ENCODE measurements around the gene IFNL1.
"Not testable (repeated sequence)": the region's sequence is repeated elsewhere in the genome, so short reads cannot be mapped to it uniquely, and the experiment has no call there.

Gene IFNL1

DNA sequence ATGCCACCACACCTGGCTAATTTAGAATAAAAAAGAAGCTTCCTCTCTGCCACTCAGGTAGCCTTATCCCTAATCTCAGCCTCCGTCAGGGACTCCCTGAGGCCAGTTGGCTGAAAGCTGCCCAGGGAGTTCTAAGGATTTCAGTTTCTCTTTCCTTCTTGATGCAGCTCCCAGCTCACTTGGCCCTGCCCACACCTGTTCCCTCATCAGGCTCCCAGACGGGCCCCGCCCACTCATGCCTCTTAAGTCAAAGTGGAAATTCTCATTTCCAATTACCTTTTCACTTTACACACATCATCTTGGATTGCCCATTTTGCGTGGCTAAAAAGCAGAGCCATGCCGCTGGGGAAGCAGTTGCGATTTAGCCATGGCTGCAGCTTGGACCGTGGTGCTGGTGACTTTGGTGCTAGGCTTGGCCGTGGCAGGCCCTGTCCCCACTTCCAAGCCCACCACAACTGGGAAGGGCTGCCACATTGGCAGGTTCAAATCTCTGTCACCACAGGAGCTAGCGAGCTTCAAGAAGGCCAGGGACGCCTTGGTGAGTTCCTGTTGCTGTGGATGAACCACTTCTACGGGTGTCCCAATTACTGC lies at the start of gene IFNL1:
Gene IFNL1, plus strand, starts transcription at position 353 of the 591 bp plus-strand sequence. Its CDS starts 15 bp downstream, at position 368.
- no peak for DNase-seq

GRCh38 chr19:39246951-39247669 lies 49.1 kb upstream of the IFNL1 start:
- DNase-seq = peak; percentile 5 to 74 (median 58)

- no peak for DNase-seq
Measured at GRCh38 chr19:39247701-39248664, 48.2 kb upstream of the IFNL1 start.

DNA sequence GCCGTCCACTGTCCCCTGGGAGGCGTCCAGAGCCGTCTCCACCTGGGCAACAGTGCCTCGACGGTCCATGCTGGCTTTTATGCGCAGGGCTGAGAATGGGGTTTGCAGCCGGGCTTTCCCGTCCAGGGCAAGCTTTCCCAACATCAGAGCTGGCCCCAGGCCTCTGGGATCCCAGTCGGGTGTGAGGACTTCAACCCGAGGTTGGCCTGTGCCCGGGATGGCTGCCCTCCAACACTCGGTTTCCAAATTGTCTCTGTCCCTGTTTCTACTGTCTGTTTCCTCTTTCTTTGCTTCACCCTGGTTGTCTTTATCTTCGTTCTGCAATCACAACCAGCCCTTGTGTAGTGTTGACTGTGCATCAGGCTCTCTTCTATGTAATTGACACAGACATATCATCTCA lies 47.4 kb upstream of the IFNL1 start, which contains the start of gene IFNL4:
Gene IFNL4, minus strand, starts transcription at position 51 of the 400 bp plus-strand sequence.
- DNase-seq = no peak

DNA sequence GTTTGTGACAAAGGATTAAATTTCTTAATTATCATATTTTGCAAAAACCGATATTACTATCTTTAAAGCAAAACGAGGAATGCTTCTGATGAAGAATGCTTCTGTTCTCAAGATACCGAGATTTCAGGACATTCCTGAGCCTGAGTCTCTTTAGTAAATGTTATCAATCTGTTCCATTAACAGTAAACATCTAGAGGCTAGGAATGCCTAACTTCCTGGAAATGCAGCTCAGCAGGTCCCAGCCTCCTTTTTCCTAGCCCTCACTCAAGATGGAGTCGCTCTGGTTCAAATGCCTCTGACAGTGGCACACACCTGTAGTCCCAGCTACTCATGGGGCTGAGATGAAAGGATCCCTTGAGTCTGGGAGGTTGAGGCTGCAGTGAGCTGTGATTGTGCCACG lies 45.1 kb upstream of the IFNL1 start:
- no peak for DNase-seq

DNA sequence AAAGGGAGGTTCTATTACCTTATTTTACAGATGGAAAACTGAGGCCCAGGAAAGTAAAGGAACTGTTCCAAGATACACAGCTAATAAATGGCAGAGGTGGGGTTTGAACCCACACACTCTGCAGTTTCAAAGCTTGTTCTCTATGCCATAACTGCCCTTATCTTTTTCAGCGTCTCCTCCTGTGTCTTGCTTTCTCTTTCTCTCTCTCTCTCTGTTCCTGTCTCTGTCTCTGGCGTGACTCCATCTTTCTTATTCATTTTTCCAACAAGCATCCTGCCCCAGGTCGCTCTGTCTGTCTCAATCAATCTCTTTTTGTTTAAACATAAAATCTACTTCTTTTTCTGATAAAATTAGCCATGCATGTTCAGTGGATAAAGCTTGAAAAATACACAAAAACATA lies 44.4 kb upstream of the IFNL1 start:
- DNase-seq = no peak

DNA sequence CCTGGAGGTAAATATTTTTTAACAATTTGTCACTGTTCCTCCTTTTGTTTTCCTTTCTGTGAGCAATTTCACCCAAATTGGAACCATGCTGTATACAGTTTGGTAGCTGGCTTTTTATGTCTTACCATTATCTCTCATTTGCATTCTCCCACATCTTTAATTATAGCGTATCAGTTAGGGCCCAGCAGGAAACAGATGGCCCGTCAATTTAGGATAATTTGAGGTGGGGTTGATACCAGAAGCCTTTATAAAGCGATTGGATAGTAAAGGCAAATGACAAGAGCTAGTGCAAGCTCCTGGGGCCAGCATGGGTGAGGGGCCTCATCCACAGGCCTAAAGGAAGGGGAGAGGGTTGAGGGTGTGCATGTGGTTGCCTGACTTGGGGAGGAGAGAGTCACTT lies 43.7 kb upstream of the IFNL1 start:
- DNase-seq = peak in 1 of 3 experiments; percentile 16

- DNase-seq = no peak
Measured at GRCh38 chr19:39253374-39254149, 42.6 kb upstream of the IFNL1 start.

GRCh38 chr19:39254531-39255345 lies 41.5 kb upstream of the IFNL1 start:
- DNase-seq = no peak

GRCh38 chr19:39257227-39257626 lies 39.0 kb upstream of the IFNL1 start:
- no peak for DNase-seq

DNA sequence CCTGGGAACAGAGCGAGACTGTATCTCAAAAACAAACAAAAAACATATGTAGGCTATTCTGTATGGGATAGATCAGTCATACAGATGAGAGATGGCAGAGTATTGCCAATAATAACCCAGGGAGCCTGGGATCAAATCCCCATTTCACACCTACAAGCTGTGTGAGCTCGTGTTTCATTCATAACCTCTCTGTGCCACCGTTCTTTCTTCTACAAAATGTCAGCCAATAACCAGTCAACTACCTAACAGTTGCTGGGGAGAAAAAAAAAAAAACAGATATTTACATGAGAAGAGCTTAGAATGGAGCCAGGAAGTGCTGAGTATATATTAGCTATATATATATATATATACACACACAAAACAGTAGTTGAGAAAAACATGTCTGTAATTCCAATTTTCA lies 34.5 kb upstream of the IFNL1 start:
- DNase-seq = no peak

DNA sequence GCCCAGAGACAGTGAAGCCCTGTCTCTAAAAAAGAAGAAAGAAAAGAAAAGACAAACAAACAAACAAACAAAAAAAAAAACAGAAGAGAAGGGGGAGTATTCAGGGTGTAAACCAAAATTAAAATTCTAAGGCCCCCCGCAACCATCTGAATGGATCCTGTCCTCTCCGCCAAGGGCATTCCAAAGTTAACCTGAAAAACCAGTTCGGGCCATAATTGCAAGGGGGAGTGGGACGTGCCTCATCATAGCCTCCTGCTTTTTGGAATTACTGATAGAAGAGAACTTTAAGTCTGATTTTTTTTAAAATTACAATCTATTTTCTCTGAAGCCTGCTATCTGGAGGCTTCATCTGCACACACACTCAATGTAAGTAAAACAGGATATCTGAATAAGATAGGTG lies 33.7 kb upstream of the IFNL1 start:
- no peak for DNase-seq

DNA sequence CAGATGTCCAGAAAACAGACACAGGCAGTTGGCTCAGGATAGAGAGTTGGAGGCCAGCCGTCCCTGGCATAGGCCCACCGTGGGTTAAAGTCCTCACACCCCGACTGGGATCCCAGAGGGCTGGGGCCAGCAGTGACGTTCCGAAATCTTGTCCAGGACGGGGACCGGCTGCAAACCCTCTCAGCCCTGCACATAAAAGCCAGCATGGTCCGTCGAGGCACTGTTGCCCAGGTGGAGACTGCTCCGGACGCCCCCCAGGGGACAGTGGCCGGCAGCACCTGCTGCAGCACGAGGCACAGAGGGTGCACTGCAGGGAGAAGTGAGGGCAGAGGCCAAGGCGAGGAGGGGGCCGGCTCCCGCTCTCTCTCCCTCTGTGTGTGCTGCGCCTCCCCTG lies 32.3 kb upstream of the IFNL1 start:
- peak in 2 of 3 experiments; percentile 15 to 23 for DNase-seq

DNA sequence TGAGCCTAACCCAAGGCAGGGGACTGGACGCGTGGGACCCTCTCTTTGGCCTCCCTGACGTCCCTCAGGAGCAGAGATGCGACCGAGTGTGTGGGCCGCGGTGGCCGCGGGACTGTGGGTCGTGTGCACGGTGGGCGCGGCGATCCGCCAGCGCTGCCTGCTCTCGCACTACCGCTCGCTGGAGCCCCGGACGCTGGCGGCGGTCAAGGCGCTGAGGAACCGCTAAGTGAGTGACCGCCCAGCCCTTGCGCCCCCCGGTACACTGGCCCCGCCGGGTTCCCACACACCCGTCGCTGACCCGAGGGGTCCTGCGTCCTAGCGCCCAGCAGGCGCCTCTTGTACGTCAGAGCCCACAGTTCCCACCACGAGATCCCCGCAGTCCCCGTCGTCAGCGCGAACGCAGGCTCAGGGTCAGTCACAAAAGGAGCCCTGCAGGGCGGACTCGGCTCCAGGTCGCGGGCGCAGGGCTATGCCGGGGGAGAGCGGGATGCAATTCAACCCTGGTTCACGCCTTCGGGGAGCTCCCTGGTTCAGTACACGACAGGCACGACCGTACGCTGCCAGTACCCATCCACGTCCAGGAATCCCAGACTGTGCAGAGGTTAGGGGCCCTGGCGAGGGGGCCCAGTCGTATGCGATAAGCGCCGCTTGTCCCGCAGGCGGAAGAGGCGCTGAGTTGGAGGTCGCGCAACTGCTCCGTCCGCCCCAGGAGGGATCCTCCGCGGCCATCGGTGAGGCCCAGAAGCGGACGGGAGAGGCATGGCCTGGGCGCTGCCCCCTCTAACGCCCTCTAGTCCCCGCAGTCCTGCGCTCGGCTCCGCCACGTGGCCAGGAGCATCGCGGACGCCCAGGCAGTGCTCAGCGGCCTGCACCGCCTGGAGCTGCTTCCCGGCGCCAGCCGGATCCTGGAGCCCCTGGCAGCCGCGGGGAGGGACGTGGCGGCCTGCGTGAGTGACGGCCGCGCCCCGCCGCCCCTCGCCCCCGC lies 31.6 kb upstream of the IFNL1 start:
- DNase-seq = peak in 2 of 3 experiments; percentile 61 to 66

- DNase-seq = peak in 2 of 3 experiments; percentile 74 to 78
Measured at GRCh38 chr19:39265321-39265916, 30.8 kb upstream of the IFNL1 start.

DNA sequence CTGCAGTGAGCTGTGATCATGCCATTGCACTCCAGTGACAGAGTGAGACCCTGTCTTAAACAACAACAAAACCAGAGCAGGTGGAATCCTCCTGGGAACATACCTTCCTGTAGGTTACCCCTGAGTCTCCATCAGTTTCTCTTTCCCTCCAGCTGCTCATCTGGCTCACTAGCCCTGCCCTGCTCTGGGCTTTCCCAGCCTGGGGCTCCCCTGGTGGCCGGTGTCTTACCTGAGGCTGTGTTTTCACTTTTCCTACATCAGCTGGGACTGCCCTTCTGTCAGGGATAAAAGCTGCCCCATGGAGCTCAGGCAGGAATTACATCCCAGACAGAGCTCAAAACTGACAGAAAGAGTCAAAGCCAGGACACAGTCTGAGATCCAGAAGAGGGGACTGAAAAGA lies 28.1 kb upstream of the IFNL1 start, which contains the start of gene IFNL2:
Gene IFNL2, plus strand, starts transcription at position 312 of the 400 bp plus-strand sequence. CDS start 173 bp downstream, outside the sequence.
- not testable (repeated sequence) for DNase-seq

- DNase-seq = not testable (repeated sequence)
Measured at GRCh38 chr19:39268531-39269223, 27.5 kb upstream of the IFNL1 start.

GRCh38 chr19:39269369-39269768 lies 26.8 kb upstream of the IFNL1 start:
- not testable (repeated sequence) for DNase-seq

Measured in NCI-H1417 (cell line).